Body of pancreas (tissue), 4 donors: Measurements from ENCODE around the gene CKAP2.
"Not testable (repeated sequence)": the region's sequence is repeated elsewhere in the genome, so short reads cannot be mapped to it uniquely, and the experiment has no call there.

Experiments
- POLR2A ChIP-seq, 3 donors: fragments of 450-650 bp; IDR thresholded peaks; one replicate each; pipeline ENCODE4 v1.6.1; 2016; ENCODE audit warnings: antibody characterized with exemption in 3 of 3, mild to moderate bottlenecking in 2 of 3
- TF ChIP-seq, protein P1 (sequence below), 7 experiments: fragments of 450-650 bp in 4 of 7; fragments of 200-600 bp in 3 of 7; sonication (generic) in 3 of 7; IDR thresholded peaks; one replicate each; pipeline ENCODE4 v1.5.1; 2016 to 2019; ENCODE audit warnings: antibody characterized with exemption in 7 of 7

DNA sequence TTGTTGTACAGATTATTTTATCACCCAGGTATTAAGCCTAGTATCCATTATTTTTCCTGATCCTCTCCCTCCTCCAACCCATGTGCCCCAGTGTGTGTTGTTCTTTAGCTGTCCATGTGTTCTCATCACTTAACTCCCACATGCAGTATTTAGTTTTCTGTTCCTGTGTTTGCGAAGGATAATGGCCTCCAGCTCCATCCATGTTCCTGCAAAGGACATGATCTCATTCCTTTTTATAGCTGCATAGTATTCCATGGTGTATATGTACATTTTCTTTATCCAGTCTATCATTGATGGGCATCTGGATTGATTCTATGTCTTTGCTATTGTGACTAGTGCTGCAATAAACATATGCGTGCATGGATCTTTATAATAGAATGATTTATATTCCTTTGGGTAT is 13.2 kb downstream of the CKAP2 start:
- TF ChIP-seq, protein P1, sequence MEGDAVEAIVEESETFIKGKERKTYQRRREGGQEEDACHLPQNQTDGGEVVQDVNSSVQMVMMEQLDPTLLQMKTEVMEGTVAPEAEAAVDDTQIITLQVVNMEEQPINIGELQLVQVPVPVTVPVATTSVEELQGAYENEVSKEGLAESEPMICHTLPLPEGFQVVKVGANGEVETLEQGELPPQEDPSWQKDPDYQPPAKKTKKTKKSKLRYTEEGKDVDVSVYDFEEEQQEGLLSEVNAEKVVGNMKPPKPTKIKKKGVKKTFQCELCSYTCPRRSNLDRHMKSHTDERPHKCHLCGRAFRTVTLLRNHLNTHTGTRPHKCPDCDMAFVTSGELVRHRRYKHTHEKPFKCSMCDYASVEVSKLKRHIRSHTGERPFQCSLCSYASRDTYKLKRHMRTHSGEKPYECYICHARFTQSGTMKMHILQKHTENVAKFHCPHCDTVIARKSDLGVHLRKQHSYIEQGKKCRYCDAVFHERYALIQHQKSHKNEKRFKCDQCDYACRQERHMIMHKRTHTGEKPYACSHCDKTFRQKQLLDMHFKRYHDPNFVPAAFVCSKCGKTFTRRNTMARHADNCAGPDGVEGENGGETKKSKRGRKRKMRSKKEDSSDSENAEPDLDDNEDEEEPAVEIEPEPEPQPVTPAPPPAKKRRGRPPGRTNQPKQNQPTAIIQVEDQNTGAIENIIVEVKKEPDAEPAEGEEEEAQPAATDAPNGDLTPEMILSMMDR (IDR thresholded peaks at IDR 0.05), result not testable (repeated sequence)
- TF ChIP-seq POLR2A (IDR thresholded peaks at IDR 0.05), result not testable (repeated sequence)
